GM12875 (cell line): ENCODE results near the gene OVAAL.

Experiments used
- H3K4me3 ChIP-seq: one replicate; pipeline ENCODE4 v1.5.1; 2011; ENCODE audit warnings: low read depth, low read length, control low read depth
- CTCF ChIP-seq: IDR thresholded peaks from 2 replicates; pipeline ENCODE4 v1.5.1; 2011; ENCODE audit warnings: low read depth, mild to moderate bottlenecking, control low read depth, inconsistent platforms, low read length, moderate library complexity, borderline replicate concordance; ENCODE audit not compliant: insufficient read depth

The OVAAL gene

GRCh38 chr1:180584869-180585268 lies 26.1 kb downstream of the OVAAL start:
- TF ChIP-seq CTCF = no peak
- no peak overlapping the region for H3K4me3 ChIP-seq

GRCh38 chr1:180585994-180586359 lies 27.2 kb downstream of the OVAAL start:
- TF ChIP-seq CTCF = no peak
- H3K4me3 ChIP-seq = no peak overlapping the region

GRCh38 chr1:180586671-180587155 lies 27.9 kb downstream of the OVAAL start:
- no peak for TF ChIP-seq CTCF
- no peak overlapping the region for H3K4me3 ChIP-seq

- H3K4me3 ChIP-seq = no peak overlapping the region
- no peak for TF ChIP-seq CTCF
These were observed 29.4 kb downstream of the OVAAL start for GRCh38 chr1:180588121-180588520.

- no peak for TF ChIP-seq CTCF
- H3K4me3 ChIP-seq = no peak overlapping the region
These were observed 32.1 kb downstream of the OVAAL start for GRCh38 chr1:180590889-180591288.

- TF ChIP-seq CTCF = no peak
- H3K4me3 ChIP-seq = no peak overlapping the region
These were observed 34.6 kb downstream of the OVAAL start for GRCh38 chr1:180593382-180593781.

GRCh38 chr1:180594723-180595122 lies 36.0 kb downstream of the OVAAL start:
- H3K4me3 ChIP-seq = no peak overlapping the region
- TF ChIP-seq CTCF = no peak
